MG63 (cell line): ENCODE data around the gene SPTAN1. TPM values are rescaled to one million over a fixed set of nuclear protein-coding genes. Genes with fewer than 3 reads are reported as not detected.
A peak's percentile ranks its signal among the peaks of the same experiment; 100 is the strongest.
"Not testable (repeated sequence)": the region's sequence is repeated elsewhere in the genome, so short reads cannot be mapped to it uniquely, and the experiment has no call there.

Source experiments
- DNase-seq: peaks from one replicate; pipeline ENCODE4 v3.0.0-alpha.2; 2020
- H3K27me3 ChIP-seq: fragments of 250-450 bp; sonication (Bioruptor Pico); 2 replicates; pipeline ENCODE4 v1.5.1; 2020; ENCODE audit warnings: mild to moderate bottlenecking, moderate library complexity
- H3K36me3 ChIP-seq: fragments of 250-450 bp; sonication (Bioruptor Pico); 2 replicates; pipeline ENCODE4 v1.5.1; 2020; ENCODE audit warnings: mild to moderate bottlenecking, moderate library complexity
- H3K4me3 ChIP-seq: fragments of 250-450 bp; sonication (Bioruptor Pico); 2 replicates; pipeline ENCODE4 v1.5.1; 2020; ENCODE audit warnings: mild to moderate bottlenecking, moderate library complexity
- H3K9me3 ChIP-seq: fragments of 250-450 bp; sonication (Bioruptor Pico); 2 replicates; pipeline ENCODE4 v1.5.1; 2020; ENCODE audit warnings: mild to moderate bottlenecking, moderate library complexity
- total RNA-seq: library from RNA; depleted of rRNA; stranded (reverse); fragments of >200 nt; shearing (Covaris generic); gene quantifications from 2 replicates; pipeline ENCODE4 v1.2.3, GENCODE V29; 2014; ENCODE audit warnings: low replicate concordance; rRNA removed

SPTAN1 gene
- total RNA-seq, 1 experiment from 2014 or later, result 111 TPM

GRCh38 chr9:128657796-128658195, 105.4 kb downstream of the SPTAN1 start:
- Histone ChIP-seq H3K9me3 (no peaks in the 10 kb centered on the region), H3K4me3 (no peak overlapping the region), H3K27me3 (no peaks in the 10 kb centered on the region), H3K36me3 (no peaks in the 10 kb centered on the region; the same call in none of the 2 replicates)
- DNase-seq, result no peak

GRCh38 chr9:128666481-128666941, 114.1 kb downstream of the SPTAN1 start:
- not testable (repeated sequence) for H3K4me3 ChIP-seq, H3K27me3 ChIP-seq, H3K36me3 ChIP-seq, H3K9me3 ChIP-seq
- DNase-seq, result peak; percentile 10

GRCh38 chr9:128669786-128670185, 117.4 kb downstream of the SPTAN1 start:
- Histone ChIP-seq H3K4me3 (no peak overlapping the region), H3K9me3 (no peaks in the 10 kb centered on the region), H3K36me3 (no peaks in the 10 kb centered on the region), H3K27me3 (no peaks in the 10 kb centered on the region)
- no peak for DNase-seq

- Histone ChIP-seq H3K9me3 (no peaks in the 10 kb centered on the region), H3K4me3 (no peak overlapping the region), H3K36me3 (no peaks in the 10 kb centered on the region), H3K27me3 (no peaks in the 10 kb centered on the region)
- DNase-seq, result no peak
Observed at GRCh38 chr9:128675382-128675781, 123.0 kb downstream of the SPTAN1 start.

- H3K9me3 ChIP-seq, result no peaks in the 10 kb centered on the region
- no peak for DNase-seq
- no peaks in the 10 kb centered on the region for H3K27me3 ChIP-seq
- H3K36me3 ChIP-seq, result no peaks in the 10 kb centered on the region
- no peak overlapping the region for H3K4me3 ChIP-seq
Observed at GRCh38 chr9:128677794-128678193, 125.4 kb downstream of the SPTAN1 start.

Other genes starting within 250 kb of the SPTAN1 start
- gene TRUB2, start 230.1 kb upstream of the SPTAN1 start, total RNA-seq, result 12.3 and 26.9 TPM in 2 replicates
- gene COQ4, start 229.7 kb upstream of the SPTAN1 start, total RNA-seq, result 18.7 and 36.6 TPM in 2 replicates
- 10.9 and 31.1 TPM in 2 replicates for gene SLC27A4, start 212.1 kb upstream of the SPTAN1 start, total RNA-seq
- gene URM1, start 181.2 kb upstream of the SPTAN1 start, total RNA-seq, result 98.8 and 101 TPM in 2 replicates
- 8.9 and 10.4 TPM in 2 replicates for gene CERCAM, start 131.7 kb upstream of the SPTAN1 start, total RNA-seq
- 28.3 and 46.9 TPM in 2 replicates for gene ODF2, start 96.6 kb upstream of the SPTAN1 start, total RNA-seq
- 58.5 and 60.3 TPM in 2 replicates for gene GLE1, start 47.9 kb upstream of the SPTAN1 start, total RNA-seq
- 117 and 122 TPM in 2 replicates for gene DYNC2I2, start 104.3 kb downstream of the SPTAN1 start, total RNA-seq
- gene SET, start 136.6 kb downstream of the SPTAN1 start, total RNA-seq, result 782 and 1,015 TPM in 2 replicates
- gene PKN3, start 149.9 kb downstream of the SPTAN1 start, total RNA-seq, result 10.2 and 10.5 TPM in 2 replicates
- gene ZDHHC12, start 171.5 kb downstream of the SPTAN1 start, total RNA-seq, result 22.7 and 26.6 TPM in 2 replicates
- gene ZER1, start 219.3 kb downstream of the SPTAN1 start, total RNA-seq, result 10.2 and 28.2 TPM in 2 replicates
- gene TBC1D13, start 234.7 kb downstream of the SPTAN1 start, total RNA-seq, result 1.8 and 2.0 TPM in 2 replicates